NB4 (cell line): ENCODE data around the gene ZNF484.

Experiments used
- CTCF ChIP-seq: IDR thresholded peaks from one replicate; pipeline ENCODE4 v1.5.1; 2012; ENCODE audit warnings: low read depth, low read length
- MAX ChIP-seq: IDR thresholded peaks from 2 replicates; pipeline ENCODE4 v1.6.1; 2011; ENCODE audit warnings: low read depth, low read length
- MYC ChIP-seq: IDR thresholded peaks from 2 replicates; pipeline ENCODE4 v1.6.1; 2011; ENCODE audit warnings: low read depth, low read length

DNA sequence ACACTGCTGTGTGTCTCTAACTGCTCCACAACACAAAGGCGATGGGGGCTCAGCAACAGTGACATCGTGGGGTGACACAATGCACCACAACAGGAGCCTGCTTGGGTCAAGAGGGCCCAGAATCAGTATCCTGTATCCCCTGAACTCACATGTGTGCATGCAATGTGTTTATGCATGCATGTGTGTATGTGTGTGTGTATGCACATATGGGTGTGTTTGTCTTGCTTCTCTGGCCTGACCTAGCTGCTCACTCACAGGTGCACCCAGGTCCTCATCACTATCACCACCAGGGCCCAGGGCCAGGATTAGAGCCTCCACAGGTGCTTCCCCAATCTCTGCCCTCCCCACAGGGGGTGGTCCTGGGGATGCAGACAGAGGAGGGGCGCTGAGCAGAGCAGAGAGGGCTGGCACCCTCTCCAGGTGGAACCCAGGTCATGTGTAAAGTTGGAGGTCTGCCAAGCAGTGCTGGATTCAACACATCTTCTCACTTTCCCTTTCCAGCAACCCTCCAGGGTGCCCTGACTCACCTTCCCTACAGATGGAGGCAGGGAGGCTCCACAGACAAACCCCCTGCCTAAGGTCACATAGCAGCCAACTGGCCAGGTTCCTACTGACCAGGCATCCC, 18.1 kb upstream of the ZNF484 start:
- TF ChIP-seq MAX (no peak), MYC (no peak), CTCF (no peak)
